ENCODE measurements around the gene C1orf50.
"Not testable (repeated sequence)": the region's sequence is repeated elsewhere in the genome, so short reads cannot be mapped to it uniquely, and the experiment has no call there.

C1orf50 gene

DNA sequence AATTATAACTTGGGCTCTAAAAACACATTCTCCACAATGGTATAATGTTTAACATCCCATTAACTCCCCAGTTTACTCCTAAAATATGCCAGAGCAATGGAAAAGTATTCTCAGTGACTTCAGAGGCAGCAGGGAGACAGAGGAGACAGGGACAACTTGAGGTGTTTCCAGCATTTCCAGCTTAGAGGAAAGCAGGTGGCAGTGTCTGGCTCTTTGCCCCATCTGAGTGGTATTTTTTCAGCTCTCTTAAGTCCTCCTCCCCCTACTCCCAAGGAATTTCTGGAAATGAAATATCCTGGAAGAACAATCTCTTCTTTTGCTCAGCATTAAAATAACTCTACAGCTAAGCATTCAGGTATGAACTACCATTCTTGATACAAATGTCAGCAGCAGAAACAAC lies 39.1 kb downstream of the C1orf50 start:
- DNase-seq, result no peak

DNA sequence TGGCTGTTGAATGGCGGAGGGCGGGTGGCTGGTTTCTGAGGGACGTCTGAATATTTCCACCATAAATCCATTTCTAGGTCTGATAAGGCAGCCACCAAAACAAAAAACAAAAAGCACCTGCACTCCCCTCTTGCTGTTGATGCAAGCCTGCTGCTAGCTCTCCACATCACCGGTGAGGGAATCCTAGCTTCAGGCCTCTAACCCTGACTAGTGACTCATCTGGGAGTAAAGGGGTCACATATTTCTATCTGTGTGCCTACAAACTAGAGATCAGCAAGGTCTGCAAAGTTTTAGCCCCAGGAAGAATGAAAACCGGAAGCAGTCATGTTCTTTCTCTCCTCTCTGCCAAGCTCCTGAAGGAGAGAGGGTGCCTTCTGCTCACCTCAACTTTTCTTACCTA lies 39.5 kb downstream of the C1orf50 start:
- DNase-seq, result no peak

DNA sequence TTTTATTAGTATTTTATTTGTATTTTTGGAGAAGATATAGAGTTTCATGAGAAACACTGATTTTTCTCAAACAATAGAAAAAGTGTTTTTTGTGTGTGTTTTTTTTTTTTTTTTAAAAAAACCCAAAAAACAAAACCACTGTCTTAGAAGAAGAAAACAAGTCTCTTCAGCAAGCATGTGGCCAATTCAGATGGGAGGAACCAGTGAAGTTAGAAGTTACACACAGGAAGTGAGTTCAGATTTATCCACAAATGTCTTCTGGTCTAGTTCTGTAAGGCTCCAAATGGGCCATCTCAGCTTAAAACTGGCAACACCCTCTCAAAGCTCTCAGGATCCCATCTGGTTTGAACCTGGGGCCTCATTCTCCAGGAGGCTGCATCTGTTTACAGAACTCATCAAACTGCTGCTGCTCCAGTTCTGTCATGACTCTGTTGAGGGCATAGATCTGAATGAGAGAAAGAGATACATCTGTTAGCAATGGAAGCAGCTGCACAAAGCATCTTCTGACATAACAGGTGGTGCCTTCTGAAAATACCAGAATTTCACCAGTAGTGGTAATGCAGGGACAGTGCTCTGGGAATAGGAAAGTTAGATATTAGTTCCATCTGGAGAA lies 40.1 kb downstream of the C1orf50 start:
- peak; percentile 76 for DNase-seq

DNA sequence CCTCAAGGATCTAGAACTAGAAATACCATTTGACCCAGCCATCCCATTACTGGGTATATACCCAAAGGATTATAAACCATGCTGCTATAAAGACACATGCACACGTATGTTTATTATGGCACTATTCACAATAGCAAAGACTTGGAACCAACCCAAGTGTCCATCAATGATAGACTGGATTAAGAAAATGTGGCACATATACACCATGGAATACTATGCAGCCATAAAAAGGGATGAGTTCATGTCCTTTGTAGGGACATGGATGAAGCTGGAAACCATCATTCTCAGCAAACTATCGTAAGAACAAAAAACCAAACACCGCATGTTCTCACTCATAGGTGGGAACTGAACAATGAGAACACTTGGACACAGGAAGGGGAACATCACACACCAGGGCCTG lies 47.8 kb downstream of the C1orf50 start:
- DNase-seq, result not testable (repeated sequence)

DNA sequence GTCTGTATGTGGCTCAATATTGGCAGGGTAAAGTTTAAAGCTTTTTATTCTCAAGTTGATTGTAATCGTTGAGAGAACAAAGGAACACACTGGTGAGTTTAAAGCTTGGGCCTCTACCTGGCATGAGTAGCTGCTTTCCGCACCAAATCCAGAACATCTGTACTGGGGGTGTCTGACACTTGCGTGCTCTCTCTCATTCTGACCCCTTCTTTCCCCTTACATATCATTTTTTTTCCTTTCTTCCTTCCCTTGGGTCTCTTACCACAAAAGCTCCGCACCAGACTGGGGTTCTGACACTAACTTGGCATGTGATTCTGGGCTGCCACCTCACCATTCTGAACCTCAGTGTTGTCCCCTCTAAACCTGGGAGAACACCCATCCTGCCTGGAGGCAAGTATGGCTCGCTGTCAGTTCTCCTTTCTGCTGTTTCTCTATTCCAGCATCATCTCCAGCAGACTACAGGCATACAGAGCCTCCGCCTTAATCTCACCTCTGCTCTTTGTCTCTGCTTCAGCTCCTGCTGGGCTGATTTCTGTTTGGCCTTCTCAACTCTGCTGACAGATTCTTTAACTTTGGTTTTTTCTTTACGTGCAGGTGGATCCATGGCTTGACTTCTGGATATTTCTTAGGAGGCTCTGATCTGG lies 49.0 kb downstream of the C1orf50 start:
- no peak for DNase-seq

DNA sequence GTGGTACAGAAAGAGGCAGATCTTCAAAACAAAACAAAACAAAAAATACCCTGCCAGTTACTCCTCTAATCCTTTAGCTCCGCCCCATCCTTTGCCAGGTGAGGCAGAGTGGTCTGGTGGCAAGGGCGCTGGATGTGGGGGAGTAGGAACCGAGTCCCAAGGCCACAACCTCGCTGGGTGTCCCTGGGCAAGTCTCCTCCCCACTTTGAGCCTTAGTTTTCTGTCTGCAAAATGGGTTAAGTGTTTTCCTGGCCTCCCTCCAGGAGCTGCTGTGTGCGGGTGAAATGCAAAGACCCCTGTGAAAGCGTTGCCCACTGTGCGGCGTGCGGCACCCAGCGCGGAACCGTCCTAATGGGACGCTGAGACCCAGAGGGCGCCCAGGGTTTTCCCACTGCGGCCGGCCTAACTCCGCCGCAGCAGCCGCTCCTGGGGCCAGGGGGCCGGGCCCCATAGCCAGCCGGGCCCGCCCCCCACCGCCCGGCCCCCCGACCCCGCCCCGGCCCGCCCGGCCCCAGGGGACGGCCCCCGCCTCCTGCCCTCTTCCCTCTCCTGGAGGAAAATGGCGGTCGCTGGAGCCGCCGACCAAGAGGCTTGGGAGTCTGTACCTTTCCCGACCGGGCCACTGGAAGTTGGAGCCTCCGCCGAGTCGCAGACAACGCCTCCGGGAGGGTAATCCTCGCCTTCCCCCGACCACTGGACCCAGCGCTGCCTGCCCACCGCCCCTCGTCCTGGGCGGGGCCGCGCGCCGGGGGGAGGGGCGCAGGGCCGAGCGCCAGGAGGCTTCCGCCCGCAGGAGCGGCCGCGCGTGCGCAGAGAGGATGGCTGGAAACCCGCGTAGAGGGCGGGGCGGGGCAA lies 49.8 kb downstream of the C1orf50 start, which contains the start of the genes ERMAP and SVBP:
TSS of gene ERMAP (plus strand) at position 538 of the 855 bp plus-strand sequence. CDS start 13,327 bp downstream, outside the sequence.
TSS of gene SVBP (minus strand) at position 813 of the 855 bp plus-strand sequence. CDS start 853 bp downstream, outside the sequence.
- DNase-seq, result peak; percentile 81

DNA sequence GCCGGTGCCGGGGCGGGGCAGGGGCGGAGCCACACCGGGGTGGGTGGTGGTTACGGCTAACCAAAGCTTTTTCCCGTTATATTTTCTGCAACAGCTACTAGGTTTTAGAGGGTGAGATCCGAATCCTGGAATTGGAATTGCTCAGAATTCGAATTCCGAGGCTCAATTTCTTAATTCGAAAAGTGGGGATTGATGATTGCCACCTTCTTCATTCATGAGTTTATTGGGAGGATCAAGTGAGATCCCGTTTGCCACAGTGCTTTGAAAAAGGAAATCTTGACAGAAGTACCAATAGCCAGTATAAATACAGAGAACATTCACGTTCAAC lies 50.4 kb downstream of the C1orf50 start:
- no peak for DNase-seq

DNA sequence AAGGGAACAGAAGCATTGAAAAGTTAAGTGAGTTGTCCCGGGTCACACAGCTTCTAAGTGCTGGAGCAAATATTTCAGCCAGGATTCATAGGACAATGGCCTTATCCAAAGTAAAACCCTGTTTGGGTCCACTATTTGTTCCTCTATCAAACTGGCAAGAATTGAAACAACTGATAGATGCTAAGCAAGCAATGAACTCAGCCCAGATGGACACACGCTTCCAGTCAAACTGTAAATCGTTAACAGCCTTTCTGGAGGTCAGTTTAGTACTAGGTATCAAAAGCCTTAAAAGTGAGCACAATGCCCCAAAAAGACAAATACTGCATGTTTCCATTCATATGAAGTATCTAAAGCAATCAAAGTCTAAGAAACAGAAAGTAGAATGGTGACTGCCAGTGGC lies 50.9 kb downstream of the C1orf50 start:
- no peak for DNase-seq

DNA sequence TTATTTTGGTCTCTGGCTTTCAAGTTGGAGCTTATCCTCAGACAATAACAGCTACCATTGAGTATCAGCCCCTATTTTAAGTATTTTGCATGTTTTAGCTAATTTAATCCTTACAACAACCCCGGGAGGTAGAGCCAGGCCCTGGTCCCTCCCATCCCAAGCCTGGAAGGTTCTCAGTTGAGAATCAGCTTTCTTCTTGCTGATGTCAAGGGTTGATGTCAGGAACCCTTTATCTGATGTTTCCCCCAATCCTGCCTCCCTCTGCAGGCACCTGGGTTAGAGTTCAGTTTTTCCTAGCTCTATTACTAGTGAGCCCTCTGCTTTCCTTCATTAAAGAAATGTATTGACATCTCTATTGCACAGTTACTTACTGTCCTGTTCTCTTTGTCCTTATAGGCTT lies 53.8 kb downstream of the C1orf50 start:
- DNase-seq, result no peak

DNA sequence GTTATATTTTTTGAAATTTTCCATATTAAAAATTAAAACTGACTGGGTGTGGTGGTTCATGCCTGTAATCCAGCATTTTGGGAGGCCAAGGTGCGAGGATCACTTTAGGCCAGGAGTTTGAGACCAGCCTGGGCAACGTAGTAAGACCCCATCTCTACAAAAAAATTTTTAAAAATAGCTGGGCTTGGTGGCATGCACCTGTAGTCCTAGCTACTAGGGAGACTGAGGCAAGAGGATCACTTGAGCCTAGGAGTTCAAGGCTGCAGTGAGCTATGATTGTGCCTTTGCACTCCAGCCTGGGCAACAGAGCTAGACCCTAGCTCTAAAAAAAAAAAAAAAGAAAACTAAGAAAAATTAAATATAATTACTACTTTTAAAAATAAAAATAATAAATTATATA lies 54.6 kb downstream of the C1orf50 start:
- no peak for DNase-seq

DNA sequence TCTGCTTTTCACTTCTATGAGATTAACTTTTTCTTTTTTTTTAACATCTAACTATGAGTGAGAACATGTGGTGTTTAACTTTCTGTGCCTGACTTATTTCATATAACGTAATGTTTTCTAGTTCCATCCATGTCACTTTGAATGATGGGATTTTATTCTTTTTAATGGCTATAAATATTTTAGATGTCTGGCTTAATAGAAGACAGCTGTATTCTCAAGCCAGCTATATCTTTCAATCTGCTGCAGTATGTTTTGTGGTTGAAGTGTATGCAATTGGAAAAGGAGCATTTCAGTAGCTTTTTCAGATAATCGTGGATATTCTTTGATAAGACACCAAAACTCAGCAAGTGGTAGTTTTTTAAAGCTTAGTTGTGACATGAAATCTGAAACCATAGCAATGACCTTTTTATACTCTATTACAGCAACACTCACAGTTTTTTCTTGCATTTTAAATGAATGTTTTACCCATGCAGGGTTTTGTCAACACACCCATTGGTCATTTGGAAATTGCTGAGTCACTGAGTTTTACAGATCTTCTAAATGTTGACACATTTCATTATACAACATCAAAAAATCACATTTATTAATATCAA lies 55.8 kb downstream of the C1orf50 start:
- DNase-seq, result no peak

DNA sequence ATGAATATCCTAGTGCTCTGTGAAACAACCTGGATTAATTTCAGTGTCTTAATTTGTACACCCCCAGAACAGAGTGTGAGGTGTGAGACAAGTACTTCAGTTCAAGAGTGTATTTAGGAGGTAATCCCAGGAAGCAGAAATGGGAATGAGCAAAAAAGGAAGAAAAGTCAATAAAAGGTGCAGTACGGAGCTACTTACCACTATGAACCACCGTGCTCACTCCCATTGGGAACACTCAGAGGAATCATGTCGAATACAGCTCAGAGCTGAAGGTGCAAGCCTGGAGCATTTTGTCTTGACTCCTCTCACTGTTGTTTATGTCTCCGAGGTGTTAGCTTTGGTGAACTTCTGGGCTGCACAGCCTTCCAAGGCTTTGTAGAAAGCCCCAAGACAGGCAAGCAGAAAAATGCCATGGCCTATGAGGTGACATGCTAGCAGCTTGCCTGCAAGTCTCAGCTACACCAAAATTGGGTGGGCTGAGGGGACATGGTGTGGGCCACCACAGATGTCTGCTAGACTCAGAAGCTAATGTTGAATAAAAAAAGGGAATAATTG lies 57.5 kb downstream of the C1orf50 start:
- DNase-seq, result no peak

DNA sequence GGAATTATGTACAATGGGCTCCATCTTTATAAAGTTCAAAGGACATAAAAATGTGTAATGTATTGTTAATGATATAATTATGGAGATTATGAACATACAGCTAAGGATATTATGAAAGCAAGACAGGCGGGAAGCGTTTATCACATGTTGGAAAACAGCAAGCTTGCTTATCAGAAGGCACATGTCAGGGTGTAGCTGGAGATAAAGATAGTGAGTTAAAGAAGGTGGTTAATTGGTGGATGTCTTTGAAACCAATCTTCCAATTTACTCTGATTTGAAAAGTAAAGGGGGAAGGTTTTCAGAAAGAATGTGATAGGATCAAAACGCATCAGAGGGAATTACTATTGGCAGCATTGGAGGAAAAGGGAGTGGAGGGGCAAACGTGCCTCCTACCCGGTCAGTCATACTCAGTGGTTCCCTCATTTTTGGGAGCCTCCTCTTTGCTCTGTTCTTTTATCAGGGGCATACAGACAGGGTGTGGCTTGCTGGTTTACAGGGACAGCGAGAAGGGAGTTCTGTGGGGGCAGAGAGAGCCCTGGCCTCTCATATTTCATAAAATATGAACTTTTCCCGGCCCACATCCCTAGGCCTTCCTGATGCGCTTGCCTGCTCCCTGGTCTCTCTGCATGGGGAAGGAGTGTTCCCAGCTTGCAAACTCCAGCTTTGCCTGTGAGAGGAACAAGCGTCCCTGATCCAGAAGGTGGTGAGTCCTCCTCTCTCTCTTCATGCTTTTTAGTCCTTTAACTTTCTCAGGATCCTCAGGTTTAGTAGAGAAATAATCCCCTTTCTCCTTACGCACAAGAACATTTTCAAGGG lies 58.2 kb downstream of the C1orf50 start:
- no peak for DNase-seq
